HUES48 (cell line): ENCODE results near the gene GPATCH2L.

ENCODE experiments used
- H3K27ac ChIP-seq: one replicate; pipeline ENCODE4 v1.7.0; 2013; ENCODE audit warnings: low read depth, low read length, inconsistent platforms
- H3K27me3 ChIP-seq: 2 replicates; pipeline ENCODE4 v1.6.1; 2013; ENCODE audit warnings: mild to moderate bottlenecking, low read length; ENCODE audit not compliant: control insufficient read depth, insufficient read depth
- H3K36me3 ChIP-seq: 2 replicates; pipeline ENCODE4 v1.6.1; 2013; ENCODE audit warnings: low read length; ENCODE audit not compliant: control insufficient read depth, insufficient read depth
- H3K4me1 ChIP-seq: 2 replicates; pipeline ENCODE4 v1.6.1; 2013; ENCODE audit warnings: mild to moderate bottlenecking, low read length; ENCODE audit not compliant: control insufficient read depth, insufficient read depth
- H3K4me3 ChIP-seq: 2 replicates; pipeline ENCODE4 v1.5.1; 2013; ENCODE audit warnings: mild to moderate bottlenecking, low read depth, low read length
- H3K9ac ChIP-seq: 2 replicates; pipeline ENCODE4 v1.6.1; 2013; ENCODE audit warnings: mild to moderate bottlenecking, low read depth, low read length, moderate library complexity
- H3K9me3 ChIP-seq: 2 replicates; pipeline ENCODE4 v1.6.1; 2013; ENCODE audit warnings: low read length; ENCODE audit not compliant: control insufficient read depth, insufficient read depth

Gene GPATCH2L

GRCh38 chr14:76232800-76233199 is 81.1 kb downstream of the GPATCH2L start:
- Histone ChIP-seq H3K27ac (no peak overlapping the region), H3K27me3 (no peaks in the 10 kb centered on the region), H3K9me3 (no peaks in the 10 kb centered on the region), H3K9ac (no peak overlapping the region), H3K4me1 (peaks cover 10% of the 10 kb centered on the region), H3K36me3 (no peaks in the 10 kb centered on the region), H3K4me3 (no peak overlapping the region)

GRCh38 chr14:76235628-76236027 is 83.9 kb downstream of the GPATCH2L start:
- Histone ChIP-seq H3K36me3 (no peaks in the 10 kb centered on the region), H3K4me3 (no peak overlapping the region)

GRCh38 chr14:76236172-76237130 is 84.7 kb downstream of the GPATCH2L start:
- H3K9me3 ChIP-seq, result no peaks in the 10 kb centered on the region
- no peaks in the 10 kb centered on the region for H3K27me3 ChIP-seq
- H3K27ac ChIP-seq, result no peak overlapping the region
- no peak overlapping the region for H3K4me3 ChIP-seq
- H3K36me3 ChIP-seq, result no peaks in the 10 kb centered on the region
- no peak overlapping the region for H3K9ac ChIP-seq
- H3K4me1 ChIP-seq, result peaks cover 6% of the 10 kb centered on the region; the same call in 1 of the 2 replicates

More at GRCh38 chr14:76235628-76236027, 83.9 kb downstream of the GPATCH2L start:
- H3K4me1 ChIP-seq, result peaks cover 6% of the 10 kb centered on the region; the same call in 1 of the 2 replicates
- no peak overlapping the region for H3K27ac ChIP-seq
- no peaks in the 10 kb centered on the region for H3K9me3 ChIP-seq
- H3K9ac ChIP-seq, result no peak overlapping the region
- H3K27me3 ChIP-seq, result no peaks in the 10 kb centered on the region

GRCh38 chr14:76237349-76237990 is 85.7 kb downstream of the GPATCH2L start:
- H3K27ac ChIP-seq, result no peak overlapping the region
- H3K4me1 ChIP-seq, result peaks cover 6% of the 10 kb centered on the region; the same call in 1 of the 2 replicates
- H3K4me3 ChIP-seq, result no peak overlapping the region
- no peak overlapping the region for H3K9ac ChIP-seq
- no peaks in the 10 kb centered on the region for H3K9me3 ChIP-seq
- no peaks in the 10 kb centered on the region for H3K27me3 ChIP-seq
- H3K36me3 ChIP-seq, result no peaks in the 10 kb centered on the region

- H3K27ac ChIP-seq, result no peak overlapping the region
- H3K9me3 ChIP-seq, result no peaks in the 10 kb centered on the region
- no peaks in the 10 kb centered on the region for H3K36me3 ChIP-seq
- H3K4me3 ChIP-seq, result no peak overlapping the region
- no peak overlapping the region for H3K9ac ChIP-seq
- H3K27me3 ChIP-seq, result no peaks in the 10 kb centered on the region; the same call in 1 of the 2 replicates
- H3K4me1 ChIP-seq, result peaks cover 1% of the 10 kb centered on the region
Observed at GRCh38 chr14:76245097-76245496, 93.4 kb downstream of the GPATCH2L start.

- Histone ChIP-seq H3K9me3 (no peaks in the 10 kb centered on the region), H3K4me1 (peaks cover 9% of the 10 kb centered on the region), H3K27me3 (peaks cover 5% of the 10 kb centered on the region; the same call in 1 of the 2 replicates)
Observed at GRCh38 chr14:76250302-76250701, 98.6 kb downstream of the GPATCH2L start.

GRCh38 chr14:76252471-76252870 is 100.7 kb downstream of the GPATCH2L start:
- Histone ChIP-seq H3K27ac (no peak overlapping the region), H3K4me1 (peaks cover 9% of the 10 kb centered on the region), H3K36me3 (no peaks in the 10 kb centered on the region), H3K4me3 (no peak overlapping the region), H3K9me3 (no peaks in the 10 kb centered on the region), H3K27me3 (peaks cover 5% of the 10 kb centered on the region; the same call in 1 of the 2 replicates), H3K9ac (no peak overlapping the region)

More at GRCh38 chr14:76250302-76250701, 98.6 kb downstream of the GPATCH2L start:
- Histone ChIP-seq H3K36me3 (no peaks in the 10 kb centered on the region), H3K27ac (no peak overlapping the region), H3K4me3 (no peak overlapping the region), H3K9ac (no peak overlapping the region)

GRCh38 chr14:76253111-76253510 is 101.4 kb downstream of the GPATCH2L start:
- Histone ChIP-seq H3K4me1 (peaks cover 9% of the 10 kb centered on the region), H3K4me3 (no peak overlapping the region), H3K9ac (no peak overlapping the region), H3K27me3 (peaks cover 5% of the 10 kb centered on the region; the same call in 1 of the 2 replicates), H3K9me3 (no peaks in the 10 kb centered on the region), H3K27ac (no peak overlapping the region), H3K36me3 (no peaks in the 10 kb centered on the region)

- Histone ChIP-seq H3K4me3 (no peak overlapping the region), H3K9ac (no peak overlapping the region), H3K27ac (no peak overlapping the region), H3K9me3 (no peaks in the 10 kb centered on the region), H3K36me3 (no peaks in the 10 kb centered on the region), H3K27me3 (peaks cover 4% of the 10 kb centered on the region; the same call in 1 of the 2 replicates), H3K4me1 (peaks cover 7% of the 10 kb centered on the region; the same call in 1 of the 2 replicates)
Observed at GRCh38 chr14:76256545-76256944, 104.8 kb downstream of the GPATCH2L start.

GRCh38 chr14:76257111-76257803 is 105.5 kb downstream of the GPATCH2L start:
- Histone ChIP-seq H3K27me3 (no peaks in the 10 kb centered on the region), H3K9ac (no peak overlapping the region), H3K4me3 (no peak overlapping the region), H3K4me1 (peaks cover 14% of the 10 kb centered on the region), H3K27ac (no peak overlapping the region), H3K9me3 (no peaks in the 10 kb centered on the region), H3K36me3 (no peaks in the 10 kb centered on the region)
